GM10248 (cell line): ENCODE measurements around the gene LLGL1.
"Not testable (repeated sequence)": the region's sequence is repeated elsewhere in the genome, so short reads cannot be mapped to it uniquely, and the experiment has no call there.

Source experiments
- CTCF ChIA-PET: fragments of 300-600 bp; sonication (Branson Sonifier 250); formaldehyde crosslinking; extraction: SDS; loops from one replicate; lab custom pipeline; 2021; ENCODE audit warnings: antibody characterized with exemption; lab: Yijun Ruan, JAX
- POLR2A ChIA-PET: fragments of 350-650 bp; sonication (Branson Sonifier 250); formaldehyde crosslinking; extraction: SDS; loops from one replicate; lab custom pipeline; 2020; ENCODE audit warnings: antibody characterized with exemption; lab: Yijun Ruan, JAX
- DNase-seq: peaks from one replicate; pipeline ENCODE4 v3.0.0; 2012; ENCODE audit errors: extremely low spot score
- TF ChIP-seq, protein P1 (sequence below): IDR thresholded peaks from 2 replicates; pipeline ENCODE4 v1.5.1; 2012; ENCODE audit warnings: mild to moderate bottlenecking, low read depth; ENCODE audit errors: extremely low read depth, missing control alignments, control extremely low read depth

Gene LLGL1

DNA sequence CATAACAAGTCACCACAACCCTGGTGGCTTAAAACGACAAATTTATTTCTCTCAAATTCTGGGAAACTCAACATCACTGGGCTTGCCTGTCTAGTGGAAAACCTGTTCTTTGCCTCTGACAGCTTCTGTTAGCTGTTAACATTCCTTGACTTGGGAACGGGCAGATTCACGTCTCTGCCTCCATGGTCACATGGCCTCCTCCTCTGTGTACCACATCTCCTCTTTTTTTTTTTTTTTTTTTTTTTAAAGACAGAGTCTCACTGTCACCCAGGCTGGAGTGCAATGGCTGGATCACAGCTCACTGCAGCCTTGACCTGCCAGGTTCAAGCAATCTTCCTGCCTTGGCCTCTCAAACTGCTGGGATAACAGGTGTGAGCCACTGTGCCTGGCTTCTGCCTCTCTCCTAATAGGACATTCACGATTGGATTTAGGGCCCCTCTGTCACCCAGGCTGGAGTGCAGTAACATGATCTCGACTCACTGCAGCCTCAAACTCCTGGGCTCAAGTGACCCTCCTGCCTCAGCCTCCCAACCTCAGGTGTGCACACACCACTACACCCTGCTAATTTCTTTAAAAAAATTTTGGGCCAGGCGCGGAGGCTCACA, 11.7 kb upstream of the LLGL1 start:
- DNase-seq = no peak
- TF ChIP-seq, protein P1, sequence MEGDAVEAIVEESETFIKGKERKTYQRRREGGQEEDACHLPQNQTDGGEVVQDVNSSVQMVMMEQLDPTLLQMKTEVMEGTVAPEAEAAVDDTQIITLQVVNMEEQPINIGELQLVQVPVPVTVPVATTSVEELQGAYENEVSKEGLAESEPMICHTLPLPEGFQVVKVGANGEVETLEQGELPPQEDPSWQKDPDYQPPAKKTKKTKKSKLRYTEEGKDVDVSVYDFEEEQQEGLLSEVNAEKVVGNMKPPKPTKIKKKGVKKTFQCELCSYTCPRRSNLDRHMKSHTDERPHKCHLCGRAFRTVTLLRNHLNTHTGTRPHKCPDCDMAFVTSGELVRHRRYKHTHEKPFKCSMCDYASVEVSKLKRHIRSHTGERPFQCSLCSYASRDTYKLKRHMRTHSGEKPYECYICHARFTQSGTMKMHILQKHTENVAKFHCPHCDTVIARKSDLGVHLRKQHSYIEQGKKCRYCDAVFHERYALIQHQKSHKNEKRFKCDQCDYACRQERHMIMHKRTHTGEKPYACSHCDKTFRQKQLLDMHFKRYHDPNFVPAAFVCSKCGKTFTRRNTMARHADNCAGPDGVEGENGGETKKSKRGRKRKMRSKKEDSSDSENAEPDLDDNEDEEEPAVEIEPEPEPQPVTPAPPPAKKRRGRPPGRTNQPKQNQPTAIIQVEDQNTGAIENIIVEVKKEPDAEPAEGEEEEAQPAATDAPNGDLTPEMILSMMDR = no peak
- POLR2A ChIA-PET = no interaction called here
- CTCF ChIA-PET = interaction anchor here (0.8 kb wide), 1 partner anchor 9 kb away, joined by 3 read pairs; no protein-coding TSS in a partner anchor

DNA sequence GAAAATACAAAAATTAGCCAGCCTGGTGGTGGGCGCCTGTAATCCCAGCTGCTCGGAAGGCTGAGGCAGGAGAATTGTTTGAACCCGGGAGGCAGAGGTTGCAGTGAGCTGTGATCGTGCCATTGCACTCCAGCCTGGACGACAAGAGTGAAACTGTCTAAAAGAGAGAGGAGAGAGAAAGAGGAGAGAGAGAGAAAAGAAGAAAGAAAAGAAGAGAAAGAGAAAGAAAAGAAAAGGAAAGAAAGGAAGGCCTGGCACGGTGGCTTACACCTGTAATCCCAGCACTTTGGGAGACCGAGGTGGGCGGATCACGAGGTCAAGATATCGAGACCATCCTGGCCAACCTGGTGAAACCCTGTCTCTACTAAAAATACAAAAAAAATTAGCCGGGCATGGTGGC, 8.5 kb upstream of the LLGL1 start:
- DNase-seq, POLR2A ChIA-PET: not testable (repeated sequence)
- CTCF ChIA-PET = interaction anchor here (1.0 to 4.2 kb wide), 13 partner anchors 8 to 74 kb away, joined by 3 to 27 read pairs (median 4); partner anchors contain the start of genes ALKBH5 and FLII

DNA sequence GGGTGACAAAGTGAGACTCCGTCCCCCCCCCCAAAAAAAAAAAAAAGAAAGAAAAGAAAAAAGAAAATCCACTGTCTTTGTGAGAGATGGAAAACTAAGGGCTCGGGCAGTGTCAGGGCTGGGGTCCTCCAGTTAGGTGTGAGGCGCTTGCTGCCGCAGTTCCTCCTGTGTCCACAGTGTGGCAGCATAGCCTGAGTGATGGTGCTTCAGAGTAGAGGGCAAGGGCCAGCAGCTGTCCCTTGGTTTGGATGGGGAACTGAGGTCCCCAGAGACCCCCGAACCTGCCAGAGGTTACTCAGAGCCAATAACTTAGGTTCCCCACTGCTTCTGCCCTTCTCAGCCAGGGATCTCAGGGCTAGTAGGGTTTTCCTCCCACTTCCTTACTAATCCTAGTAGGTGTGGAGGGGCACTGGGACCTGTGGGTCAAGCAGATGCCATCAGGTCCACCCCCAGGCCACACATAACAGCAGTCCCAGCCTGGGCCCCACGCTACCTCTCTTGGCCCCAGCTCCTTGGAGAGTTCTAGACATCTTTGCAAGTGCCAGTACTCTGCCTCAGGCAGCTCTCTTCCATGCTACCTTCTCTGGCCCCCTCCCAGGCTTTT, 7.9 kb upstream of the LLGL1 start:
- POLR2A ChIA-PET = no interaction called here

DNA sequence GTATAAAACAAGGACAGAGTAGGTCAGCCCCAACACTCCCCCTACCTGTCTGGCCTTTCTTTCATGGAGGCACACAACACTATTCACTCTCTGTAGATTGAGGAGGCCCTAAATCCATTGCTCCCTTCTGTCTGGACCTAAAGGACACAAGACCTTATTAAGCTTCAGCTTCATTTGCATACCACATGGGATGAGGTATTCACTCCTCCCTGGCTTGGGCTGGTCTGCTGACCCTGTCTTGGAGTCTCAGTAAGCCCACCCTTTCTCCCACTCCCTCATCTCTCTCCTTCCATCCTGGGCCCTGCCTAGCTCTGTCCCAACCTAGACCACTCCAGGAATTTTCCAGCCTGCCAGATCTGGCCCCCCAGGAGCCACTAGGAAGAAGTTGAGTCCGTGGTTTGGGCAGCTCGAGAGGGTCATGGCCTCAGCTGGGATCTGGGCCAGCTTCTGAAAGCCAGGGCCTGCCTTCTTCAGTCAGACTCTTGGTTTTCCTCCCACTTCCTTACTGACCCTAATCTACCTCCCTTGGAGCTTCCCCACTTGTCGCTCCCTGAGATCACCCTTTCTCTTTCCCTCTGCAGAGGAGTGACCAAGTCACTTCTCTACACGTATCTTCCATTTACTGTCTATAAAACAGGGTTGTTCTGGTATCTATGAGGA, 6.5 kb upstream of the LLGL1 start:
- ChIA-PET POLR2A (no interaction called here), CTCF (interaction anchor here (0.7 to 4.2 kb wide), 10 partner anchors 10 to 76 kb away, joined by 3 to 14 read pairs (median 4); no protein-coding TSS in a partner anchor)
- TF ChIP-seq, protein P1 = no peak
- DNase-seq = no peak

More for the DNA sequence above, 7.9 kb upstream of the LLGL1 start:
- TF ChIP-seq, protein P1 = peak; percentile 94
- CTCF ChIA-PET = interaction anchor here (0.6 to 4.2 kb wide), 16 partner anchors 8 to 75 kb away, joined by 3 to 27 read pairs (median 4); partner anchors contain the start of genes ALKBH5 and FLII
- peak; percentile 90 for DNase-seq

DNA sequence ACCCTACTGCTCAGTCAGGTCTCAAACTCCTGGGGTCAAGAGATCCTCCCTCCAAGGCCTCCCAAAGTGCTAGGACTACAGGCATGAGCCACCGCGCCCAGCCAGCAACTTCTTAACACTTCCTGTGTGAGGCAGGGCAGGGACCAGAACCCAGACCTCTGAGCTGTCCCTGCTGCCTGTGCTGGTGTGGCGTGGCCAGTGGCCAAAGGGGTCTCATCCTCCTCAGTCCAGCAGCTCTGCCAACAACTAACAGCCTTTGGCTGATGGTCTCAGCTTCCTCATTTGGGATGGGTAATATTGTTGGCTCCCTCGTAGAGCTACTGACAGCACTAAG, 1.4 kb upstream of the LLGL1 start:
- DNase-seq = no peak
- TF ChIP-seq, protein P1 = no peak

DNA sequence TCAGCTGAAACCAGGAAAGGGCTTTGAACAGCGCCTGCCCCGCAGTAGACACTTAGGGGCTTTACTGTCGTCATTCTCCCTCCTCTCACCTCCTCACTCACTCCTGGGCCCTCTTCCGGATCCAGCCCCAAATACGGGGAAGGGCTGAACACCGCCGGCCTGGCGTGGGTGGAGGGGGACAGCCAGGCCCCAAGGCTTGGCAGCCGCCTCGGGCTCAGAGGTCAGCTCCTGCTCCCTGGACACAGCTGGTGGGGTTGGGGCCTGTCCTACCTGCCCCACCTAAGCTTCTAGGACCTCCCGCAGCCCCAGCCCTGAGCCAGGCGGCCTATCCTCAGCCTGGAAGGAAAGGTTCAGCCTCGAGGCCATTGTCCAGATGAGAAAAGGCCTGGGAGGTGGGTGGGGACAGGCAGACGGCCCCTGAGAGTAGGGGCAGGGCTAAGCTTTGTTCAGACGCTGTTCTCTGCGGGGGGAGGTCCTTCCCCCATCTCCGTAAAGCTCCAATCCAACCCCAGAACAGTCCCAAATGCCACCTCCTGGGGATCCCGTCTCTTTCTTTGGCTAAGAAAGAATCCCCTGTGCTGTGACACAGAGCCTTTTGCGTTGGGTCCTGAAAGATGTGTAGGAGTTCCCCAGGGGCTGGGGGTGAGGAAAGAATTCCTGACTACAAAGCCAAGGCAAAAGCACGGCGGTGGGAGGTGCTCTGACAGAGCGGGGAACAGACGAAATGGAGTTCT, 881 bp upstream of the LLGL1 start:
- TF ChIP-seq, protein P1 = no peak
- CTCF ChIA-PET = interaction anchor here (1.0 to 1.6 kb wide), 4 partner anchors 9 to 402 kb away, joined by 3 to 4 read pairs (median 3); no protein-coding TSS in a partner anchor
- POLR2A ChIA-PET = no interaction called here
- DNase-seq = no peak

More for the DNA sequence above, 1.4 kb upstream of the LLGL1 start:
- ChIA-PET CTCF (interaction anchor here (0.9 to 1.6 kb wide), 5 partner anchors 8 to 402 kb away, joined by 3 to 4 read pairs (median 3); no protein-coding TSS in a partner anchor), POLR2A (no interaction called here)
